Measurements from ENCODE around the gene ZPR1. TPM values are rescaled to one million over a fixed set of nuclear protein-coding genes. Genes with fewer than 3 reads are reported as not detected.

ZPR1 gene
- total and polyA plus RNA-seq, 4 donors, result 9.4 to 56.1 (median 18.3) TPM

GRCh38 chr11:116791813-116792143, 4.0 kb upstream of the ZPR1 start, which contains the start of gene APOA5:
TSS of gene APOA5 (minus strand) at chr11:116791879. CDS start at chr11:116791860, 19 bp downstream.
- peak within 1 kb of the TSS; percentile 38 to 78 (median 42) for H3K4me3 ChIP-seq (ENCODE audit: low read depth in 1 of 3, low read length in 3 of 3)
- no peaks in the 10 kb centered on the region for H3K9me3 ChIP-seq (ENCODE audit: control insufficient read depth in 4 of 4, low read length in 3 of 4)
- TF ChIP-seq RAD21 (IDR thresholded peaks at IDR 0.05) (no peak), NR2F2 (IDR thresholded peaks at IDR 0.05) (no peak)
- DNase-seq (ENCODE audit: low spot score), result no peak
- peaks cover 0 to 2% (median 0%) of the 10 kb centered on the region in 4 donors for H3K36me3 ChIP-seq (ENCODE audit: control insufficient read depth in 4 of 4, insufficient read depth in 3 of 4, low read depth in 1 of 4, low read length in 3 of 4)
- H3K4me1 ChIP-seq (ENCODE audit: control insufficient read depth in 4 of 4, insufficient read depth in 4 of 4, low read length in 3 of 4), result peaks cover 0 to 63% (median 51%) of the 10 kb centered on the region in 4 donors
- H3K9ac ChIP-seq (ENCODE audit: low read depth in 1 of 2, low read length in 2 of 2), result peak within 1 kb of the TSS; percentile 39 to 71
- peak within 1 kb of the TSS; percentile 73 to 84 for H3K27ac ChIP-seq (ENCODE audit: low read depth in 1 of 2, low read length in 2 of 2)
- H3K27me3 ChIP-seq (ENCODE audit: control insufficient read depth in 4 of 4, insufficient read depth in 4 of 4, low read length in 3 of 4), result no peaks in the 10 kb centered on the region
- 47% methylated on average over 7 of the region's 7 CpGs for WGBS

GRCh38 chr11:116791002-116791812, 3.4 kb upstream of the ZPR1 start:
- Histone ChIP-seq H3K36me3 (ENCODE audit: control insufficient read depth in 4 of 4, insufficient read depth in 3 of 4, low read depth in 1 of 4, low read length in 3 of 4) (peaks cover 0 to 3% (median 1%) of the 10 kb centered on the region in 4 donors), H3K4me1 (ENCODE audit: control insufficient read depth in 4 of 4, insufficient read depth in 4 of 4, low read length in 3 of 4) (peaks cover 0 to 64% (median 54%) of the 10 kb centered on the region in 4 donors), H3K27ac (ENCODE audit: low read depth in 1 of 2, low read length in 2 of 2) (peak overlapping the region; percentile 73 to 84), H3K4me3 (ENCODE audit: low read depth in 1 of 3, low read length in 3 of 3) (peak overlapping the region; percentile 38 to 78 (median 42)), H3K27me3 (ENCODE audit: control insufficient read depth in 4 of 4, insufficient read depth in 4 of 4, low read length in 3 of 4) (no peaks in the 10 kb centered on the region), H3K9me3 (ENCODE audit: control insufficient read depth in 4 of 4, low read length in 3 of 4) (no peaks in the 10 kb centered on the region), H3K9ac (ENCODE audit: low read depth in 1 of 2, low read length in 2 of 2) (peak overlapping the region; percentile 39 to 71)
- TF ChIP-seq RXRA (IDR thresholded peaks at IDR 0.05) (peak; percentile 41 to 64), ATF3 (IDR thresholded peaks at IDR 0.05) (no peak), MAX (IDR thresholded peaks at IDR 0.05) (no peak), HNF4A (conservative IDR thresholded peaks at IDR 0.05) (no peak), HNF4G (IDR thresholded peaks at IDR 0.05) (no peak), REST (IDR thresholded peaks at IDR 0.05) (peak; percentile 38), TAF1 (conservative IDR thresholded peaks at IDR 0.05) (peak; percentile 42), CTCF (IDR thresholded peaks at IDR 0.05; ENCODE audit: low read depth, low read length, missing input control) (peak; percentile 78), RAD21 (IDR thresholded peaks at IDR 0.05) (peak; percentile 84 to 94)
- peak; percentile 85 for DNase-seq (ENCODE audit: low spot score)
- WGBS, result 12% methylated on average over 31 of the region's 31 CpGs

Measured in liver (tissue), 9 donors.